Fibroblast of the aortic adventitia (primary cell): ENCODE results near the gene ZNF324B. TPM values are rescaled to one million over a fixed set of nuclear protein-coding genes. Genes with fewer than 3 reads are reported as not detected.

Experiments
- DNase-seq: peaks from one replicate; pipeline ENCODE4 v3.0.0-alpha.2; 2010; ENCODE audit warnings: low read depth
- H3K4me3 ChIP-seq: 2 replicates; pipeline ENCODE4 v1.5.1; 2011; ENCODE audit warnings: low read depth, mild to moderate bottlenecking, control low read depth, low read length, moderate library complexity
- total RNA-seq: library from RNA; depleted of rRNA; stranded (reverse); fragments of >200 nt; gene quantifications from 2 replicates; pipeline ENCODE4 v1.2.3, GENCODE V29; 2012; ENCODE audit warnings: low replicate concordance
- TF ChIP-seq, protein P1 (sequence below): IDR thresholded peaks from 2 replicates; pipeline ENCODE4 v1.5.1; 2011; ENCODE audit warnings: mild to moderate bottlenecking, low read length, control low read depth, inconsistent platforms; ENCODE audit not compliant: insufficient read depth

The ZNF324B gene
- total RNA-seq, 1 donor: 9.5 TPM

DNA sequence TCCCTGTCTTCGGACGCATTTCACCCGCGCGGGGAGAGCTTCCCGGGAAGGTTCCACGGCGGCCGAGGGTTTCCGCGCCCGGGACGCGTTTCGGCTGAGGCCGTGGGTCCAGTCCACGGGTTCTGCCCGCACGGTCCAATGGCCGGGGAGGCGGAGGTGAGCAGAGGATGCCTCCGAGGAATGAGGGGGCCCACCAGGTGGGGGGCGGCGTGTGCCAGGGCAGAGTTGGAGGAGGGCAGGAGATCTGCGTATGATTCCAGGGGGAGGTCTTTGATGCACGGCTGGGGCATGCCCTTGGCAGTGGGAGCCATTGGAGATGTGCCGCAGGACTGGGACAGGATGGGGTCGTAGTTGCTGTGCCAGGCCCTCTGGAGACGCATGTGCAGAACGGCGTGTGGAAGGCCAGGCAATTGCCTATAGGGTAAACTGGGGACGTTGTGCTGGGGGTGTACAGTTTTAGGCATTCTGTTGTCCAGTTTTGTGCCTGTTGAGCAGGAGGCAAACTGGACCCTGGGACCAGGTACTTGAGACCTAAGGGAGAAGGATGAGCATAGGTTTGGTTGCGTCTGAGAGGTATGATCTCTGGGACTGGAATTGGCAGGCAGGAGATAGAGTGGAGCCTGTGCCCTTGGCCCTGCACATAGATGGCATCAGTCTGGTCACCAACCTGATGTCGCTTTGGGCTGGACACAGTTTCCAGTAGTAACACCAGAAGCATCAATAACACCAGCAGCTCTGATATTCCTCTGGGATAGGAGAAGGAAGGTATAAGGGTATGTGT is 42.2 kb upstream of the ZNF324B start:
- DNase-seq: peak; percentile 27
- TF ChIP-seq, protein P1, sequence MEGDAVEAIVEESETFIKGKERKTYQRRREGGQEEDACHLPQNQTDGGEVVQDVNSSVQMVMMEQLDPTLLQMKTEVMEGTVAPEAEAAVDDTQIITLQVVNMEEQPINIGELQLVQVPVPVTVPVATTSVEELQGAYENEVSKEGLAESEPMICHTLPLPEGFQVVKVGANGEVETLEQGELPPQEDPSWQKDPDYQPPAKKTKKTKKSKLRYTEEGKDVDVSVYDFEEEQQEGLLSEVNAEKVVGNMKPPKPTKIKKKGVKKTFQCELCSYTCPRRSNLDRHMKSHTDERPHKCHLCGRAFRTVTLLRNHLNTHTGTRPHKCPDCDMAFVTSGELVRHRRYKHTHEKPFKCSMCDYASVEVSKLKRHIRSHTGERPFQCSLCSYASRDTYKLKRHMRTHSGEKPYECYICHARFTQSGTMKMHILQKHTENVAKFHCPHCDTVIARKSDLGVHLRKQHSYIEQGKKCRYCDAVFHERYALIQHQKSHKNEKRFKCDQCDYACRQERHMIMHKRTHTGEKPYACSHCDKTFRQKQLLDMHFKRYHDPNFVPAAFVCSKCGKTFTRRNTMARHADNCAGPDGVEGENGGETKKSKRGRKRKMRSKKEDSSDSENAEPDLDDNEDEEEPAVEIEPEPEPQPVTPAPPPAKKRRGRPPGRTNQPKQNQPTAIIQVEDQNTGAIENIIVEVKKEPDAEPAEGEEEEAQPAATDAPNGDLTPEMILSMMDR: no peak
- H3K4me3 ChIP-seq: peak overlapping the region; percentile 95

DNA sequence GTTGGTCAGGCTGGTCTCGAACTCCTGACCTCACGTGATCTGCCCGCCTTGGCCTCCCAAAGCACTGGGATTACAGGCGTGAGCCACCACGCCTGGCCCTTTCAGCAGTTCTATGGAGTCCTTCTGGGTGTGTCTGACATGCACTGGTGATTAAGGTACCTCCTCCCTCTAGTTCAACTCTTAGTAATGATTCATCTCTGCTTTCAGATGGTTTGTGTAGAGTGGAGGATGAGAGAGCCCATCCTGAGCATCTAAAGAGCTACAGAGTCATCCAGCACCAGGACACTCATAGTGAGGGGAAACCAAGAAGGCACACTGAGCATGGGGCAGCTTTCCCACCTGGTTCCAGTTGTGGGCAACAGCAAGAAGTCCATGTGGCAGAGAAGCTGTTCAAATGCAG is 34.8 kb upstream of the ZNF324B start:
- no peak overlapping the region for H3K4me3 ChIP-seq
- no peak for DNase-seq
- TF ChIP-seq, protein P1: no peak

DNA sequence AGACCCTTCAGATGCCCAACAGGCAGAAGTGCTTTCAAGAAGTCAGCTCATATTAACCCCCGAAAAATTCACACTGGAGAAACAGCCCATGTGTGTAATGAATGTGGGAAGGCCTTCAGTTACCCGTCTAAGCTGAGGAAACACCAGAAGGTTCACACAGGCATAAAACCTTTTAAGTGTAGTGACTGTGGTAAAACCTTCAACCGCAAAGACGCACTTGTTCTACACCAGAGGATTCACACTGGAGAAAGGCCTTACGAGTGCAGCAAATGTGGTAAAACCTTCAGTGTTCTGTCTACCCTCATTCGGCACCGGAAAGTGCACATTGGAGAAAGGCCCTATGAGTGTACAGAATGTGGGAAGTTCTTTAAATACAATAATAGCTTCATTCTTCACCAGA is 34.4 kb upstream of the ZNF324B start:
- H3K4me3 ChIP-seq: no peak overlapping the region
- no peak for DNase-seq
- TF ChIP-seq, protein P1: no peak

DNA sequence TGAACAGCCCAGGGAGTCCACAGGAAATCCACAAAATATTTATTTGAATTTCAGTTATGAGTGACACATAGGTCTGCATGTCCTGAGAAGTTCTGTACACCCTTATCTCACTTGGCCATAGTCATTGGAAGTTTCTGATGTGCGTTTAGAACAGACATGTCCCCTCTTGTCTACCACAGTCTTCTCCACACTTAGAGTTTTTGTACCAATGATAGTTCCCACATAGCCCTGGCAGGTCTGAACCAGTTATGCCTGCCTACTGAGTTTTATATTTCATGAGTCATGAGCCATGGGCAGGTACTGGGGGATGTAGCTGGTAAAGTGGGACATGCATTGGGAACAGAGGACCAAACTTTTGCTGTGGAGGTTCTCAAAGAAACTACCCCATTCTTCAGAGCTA is 22.8 kb upstream of the ZNF324B start:
- TF ChIP-seq, protein P1: no peak
- no peak for DNase-seq
- H3K4me3 ChIP-seq: no peak overlapping the region

DNA sequence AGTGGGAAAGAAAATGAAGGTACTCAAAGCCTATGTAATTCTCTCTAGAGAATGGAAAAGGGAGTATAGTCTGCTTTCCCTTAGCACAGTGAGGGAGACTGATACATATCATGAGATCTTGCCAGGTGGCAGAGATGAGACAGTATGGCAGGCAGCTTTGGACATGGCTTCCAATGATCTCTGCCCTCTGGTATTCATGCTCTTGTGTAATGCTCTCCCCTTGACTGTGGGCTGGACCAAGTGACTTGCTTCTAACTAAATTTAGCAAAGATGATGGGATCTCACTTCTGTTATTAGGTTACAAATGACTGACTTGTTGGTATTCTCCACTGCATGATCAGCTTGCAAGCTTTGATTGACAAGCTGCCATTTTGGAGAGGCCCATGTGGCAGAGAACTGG is 21.7 kb upstream of the ZNF324B start:
- H3K4me3 ChIP-seq: no peak overlapping the region
- DNase-seq: no peak
- TF ChIP-seq, protein P1: no peak

DNA sequence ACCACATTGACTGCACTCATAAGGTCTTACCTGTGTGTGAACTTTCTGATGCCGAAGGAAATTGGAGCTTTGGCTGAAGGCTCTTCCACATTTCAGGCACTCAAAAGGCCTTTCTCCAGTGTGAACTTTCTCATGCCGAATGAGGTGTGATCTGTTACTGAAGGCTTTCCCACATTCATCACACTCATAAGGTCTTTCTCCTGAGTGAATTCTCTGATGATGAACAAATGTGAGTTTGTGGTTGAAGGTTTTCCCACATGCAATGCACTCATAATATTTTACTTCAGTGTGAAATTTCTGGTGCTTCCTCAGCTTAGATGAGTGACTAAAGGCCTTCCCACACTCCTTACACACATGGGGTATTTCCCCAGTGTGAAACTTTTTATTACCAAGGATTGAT is 17.2 kb upstream of the ZNF324B start:
- TF ChIP-seq, protein P1: no peak
- no peak overlapping the region for H3K4me3 ChIP-seq
- no peak for DNase-seq
